AG04449 (cell line): Measurements from ENCODE around the gene GBX1.

ENCODE experiments used
- CTCF ChIA-PET: fragments of 350-600 bp; formaldehyde crosslinking; extraction: SDS; loops from one replicate; lab custom pipeline; 2021; ENCODE audit warnings: antibody characterized with exemption; lab: Yijun Ruan, JAX
- POLR2A ChIA-PET: fragments of 400-600, 350-600 bp; formaldehyde crosslinking; extraction: SDS; loops from one replicate; lab custom pipeline; 2020; ENCODE audit warnings: antibody characterized with exemption, inconsistent platforms; lab: Yijun Ruan, JAX
- DNase-seq: peaks from one replicate; pipeline ENCODE4 v3.0.0-alpha.2; 2010; ENCODE audit warnings: low read depth, low spot score
- H3K4me3 ChIP-seq: 2 replicates; pipeline ENCODE4 v1.5.1; 2011; ENCODE audit warnings: low read depth, mild to moderate bottlenecking, control low read depth, low read length
- CTCF ChIP-seq: IDR thresholded peaks from one replicate; pipeline ENCODE4 v1.5.1; 2011; ENCODE audit warnings: mild to moderate bottlenecking, moderate library complexity, low read length, control low read depth, inconsistent platforms; ENCODE audit not compliant: insufficient read depth; ENCODE audit errors: missing control alignments

Gene GBX1

GRCh38 chr7:151192002-151192539 is 24.6 kb upstream of the GBX1 start:
- H3K4me3 ChIP-seq, result no peak overlapping the region
- ChIA-PET CTCF (interaction anchor here (1.0 kb wide), 1 partner anchor 10 kb away, joined by 3 read pairs; no protein-coding TSS in a partner anchor), POLR2A (no interaction called here)
- no peak for DNase-seq
- TF ChIP-seq CTCF, result no peak

GRCh38 chr7:151191544-151191943 is 24.1 kb upstream of the GBX1 start:
- CTCF ChIA-PET, result interaction anchor here (1.0 kb wide), 1 partner anchor 10 kb away, joined by 3 read pairs; no protein-coding TSS in a partner anchor
- no peak overlapping the region for H3K4me3 ChIP-seq
- no peak for TF ChIP-seq CTCF
- POLR2A ChIA-PET, result no interaction called here
- DNase-seq, result no peak

- H3K4me3 ChIP-seq, result no peak overlapping the region
- POLR2A ChIA-PET, result no interaction called here
- CTCF ChIA-PET, result interaction anchor here (2.0 kb wide), 1 partner anchor 17 kb away, joined by 6 read pairs; no protein-coding TSS in a partner anchor
- TF ChIP-seq CTCF, result no peak
- no peak for DNase-seq
Measured at GRCh38 chr7:151189038-151189437, 21.5 kb upstream of the GBX1 start.

GRCh38 chr7:151188252-151188542 is 20.7 kb upstream of the GBX1 start:
- no peak overlapping the region for H3K4me3 ChIP-seq
- no peak for TF ChIP-seq CTCF
- no peak for DNase-seq
- CTCF ChIA-PET, result interaction anchor here (0.7 to 2.0 kb wide), 4 partner anchors 9 to 83 kb away, joined by 3 to 6 read pairs (median 4); no protein-coding TSS in a partner anchor
- POLR2A ChIA-PET, result interaction anchor here (0.6 kb wide), 1 partner anchor 36 kb away, joined by 3 read pairs; no protein-coding TSS in a partner anchor

GRCh38 chr7:151187409-151188251 is 20.1 kb upstream of the GBX1 start:
- ChIA-PET POLR2A (interaction anchor here (0.6 kb wide), 1 partner anchor 36 kb away, joined by 3 read pairs; no protein-coding TSS in a partner anchor), CTCF (interaction anchor here (0.7 to 2.0 kb wide), 5 partner anchors 9 to 84 kb away, joined by 3 to 7 read pairs (median 4); no protein-coding TSS in a partner anchor)

More at GRCh38 chr7:151187409-151188251, 20.1 kb upstream of the GBX1 start:
- DNase-seq, result no peak
- H3K4me3 ChIP-seq, result no peak overlapping the region
- no peak for TF ChIP-seq CTCF
